ENCODE measurements around the gene SCN1A. TPM values are rescaled to one million over a fixed set of nuclear protein-coding genes. Genes with fewer than 3 reads are reported as not detected.

SCN1A gene
- polyA plus RNA-seq (2012; ENCODE audit: missing spikeins): not detected

- DNase-seq (ENCODE audit: insufficient read length) (no peak), FAIRE-seq (peak; percentile 73)
- TF ChIP-seq TAF1 (IDR thresholded peaks at IDR 0.05; ENCODE audit: borderline replicate concordance, low read depth, low read length): no peak
- no peak for TF ChIP-seq POLR2AphosphoS5 (IDR thresholded peaks at IDR 0.05; ENCODE audit: low read depth, low read length)
- no peak for TF ChIP-seq POLR2A (IDR thresholded peaks at IDR 0.05; ENCODE audit: low read depth, low read length)
These were observed at the start of gene SCN1A for GRCh38 chr2:166127217-166128155. Gene SCN1A (minus strand): TSS chr2:166128020. CDS start chr2:166073621, 54,399 bp downstream.

- no peak for TF ChIP-seq POLR2A (IDR thresholded peaks at IDR 0.05; ENCODE audit: low read depth, low read length)
- TF ChIP-seq POLR2AphosphoS5 (IDR thresholded peaks at IDR 0.05; ENCODE audit: low read depth, low read length): no peak
- no peak for TF ChIP-seq TAF1 (IDR thresholded peaks at IDR 0.05; ENCODE audit: borderline replicate concordance, low read depth, low read length)
- no peak for FAIRE-seq
- no peak for DNase-seq (ENCODE audit: insufficient read length)
These were observed 45.4 kb upstream of the SCN1A start for GRCh38 chr2:166173263-166173662.

DNA sequence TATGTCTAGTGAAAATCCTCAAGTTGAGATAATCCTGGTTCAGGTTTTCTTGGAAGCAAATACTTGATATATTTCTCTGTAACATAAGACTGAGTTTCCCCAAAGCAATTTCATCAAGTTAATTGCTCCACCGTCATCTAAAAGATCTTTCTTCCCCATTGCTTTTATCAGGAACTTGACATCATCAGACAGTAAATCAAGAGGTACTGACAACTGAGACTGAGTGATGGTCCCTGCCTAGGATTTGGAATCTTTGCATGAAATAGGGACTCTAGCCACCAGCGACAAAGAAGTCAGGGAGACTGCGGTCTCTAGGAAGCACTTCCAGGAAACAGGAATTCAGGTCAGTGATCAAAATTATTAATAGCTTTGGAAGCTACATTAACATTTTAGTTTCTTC lies 43.4 kb upstream of the SCN1A start:
- FAIRE-seq: no peak
- no peak for DNase-seq (ENCODE audit: insufficient read length)
- TF ChIP-seq POLR2A (IDR thresholded peaks at IDR 0.05; ENCODE audit: low read depth, low read length) (no peak), TAF1 (IDR thresholded peaks at IDR 0.05; ENCODE audit: borderline replicate concordance, low read depth, low read length) (no peak), POLR2AphosphoS5 (IDR thresholded peaks at IDR 0.05; ENCODE audit: low read depth, low read length) (no peak)

DNA sequence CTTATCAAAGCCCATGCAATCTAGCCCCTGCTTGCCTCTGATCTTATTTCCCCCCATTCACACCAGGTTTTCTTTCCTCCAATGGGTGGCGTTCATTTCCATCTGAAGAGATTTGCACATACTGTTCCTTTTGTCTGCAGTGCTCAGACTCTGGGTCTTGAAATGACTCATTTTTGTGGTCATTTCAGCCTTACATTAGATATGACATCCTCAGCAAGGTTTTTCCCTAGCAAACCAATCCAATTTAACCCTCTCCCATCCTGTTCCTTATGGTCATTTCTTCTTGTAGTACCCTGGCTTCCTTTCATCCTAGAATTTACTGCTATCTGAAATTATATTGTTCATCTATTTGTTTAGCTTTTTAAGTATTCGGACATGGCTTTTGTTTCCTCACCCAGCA lies 42.5 kb upstream of the SCN1A start:
- DNase-seq (ENCODE audit: insufficient read length): no peak
- TF ChIP-seq TAF1 (IDR thresholded peaks at IDR 0.05; ENCODE audit: borderline replicate concordance, low read depth, low read length) (no peak), POLR2AphosphoS5 (IDR thresholded peaks at IDR 0.05; ENCODE audit: low read depth, low read length) (no peak), POLR2A (IDR thresholded peaks at IDR 0.05; ENCODE audit: low read depth, low read length) (no peak)
- no peak for FAIRE-seq

GRCh38 chr2:166167449-166167848 lies 39.6 kb upstream of the SCN1A start:
- no peak for FAIRE-seq
- no peak for TF ChIP-seq POLR2A (IDR thresholded peaks at IDR 0.05; ENCODE audit: low read depth, low read length)
- no peak for TF ChIP-seq POLR2AphosphoS5 (IDR thresholded peaks at IDR 0.05; ENCODE audit: low read depth, low read length)
- no peak for TF ChIP-seq TAF1 (IDR thresholded peaks at IDR 0.05; ENCODE audit: borderline replicate concordance, low read depth, low read length)
- no peak for DNase-seq (ENCODE audit: insufficient read length)

GRCh38 chr2:166163775-166164174 lies 36.0 kb upstream of the SCN1A start:
- TF ChIP-seq TAF1 (IDR thresholded peaks at IDR 0.05; ENCODE audit: borderline replicate concordance, low read depth, low read length): no peak
- no peak for TF ChIP-seq POLR2A (IDR thresholded peaks at IDR 0.05; ENCODE audit: low read depth, low read length)
- no peak for TF ChIP-seq POLR2AphosphoS5 (IDR thresholded peaks at IDR 0.05; ENCODE audit: low read depth, low read length)
- no peak for DNase-seq (ENCODE audit: insufficient read length)
- FAIRE-seq: no peak

DNA sequence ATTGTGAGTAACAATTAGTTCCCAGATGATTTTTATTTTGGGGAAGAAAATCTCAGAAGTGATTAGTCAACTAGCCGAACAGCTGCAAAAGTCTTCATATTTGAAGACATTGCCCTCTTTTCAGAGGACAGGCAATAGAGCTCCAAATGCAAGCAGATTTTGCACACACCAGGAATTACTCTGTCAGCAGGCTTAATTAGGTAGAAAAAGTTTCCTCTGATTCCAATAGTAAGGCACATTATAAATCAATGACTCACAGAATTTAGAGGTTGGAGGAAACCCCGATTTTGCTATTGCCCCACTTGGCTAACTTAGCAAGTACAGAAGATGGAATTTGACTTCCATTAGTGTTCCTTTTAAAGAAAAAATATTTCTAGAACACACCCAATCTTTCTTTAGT lies 30.7 kb upstream of the SCN1A start:
- TF ChIP-seq POLR2A (IDR thresholded peaks at IDR 0.05; ENCODE audit: low read depth, low read length): no peak
- no peak for TF ChIP-seq TAF1 (IDR thresholded peaks at IDR 0.05; ENCODE audit: borderline replicate concordance, low read depth, low read length)
- DNase-seq (ENCODE audit: insufficient read length) (no peak), FAIRE-seq (no peak)

- FAIRE-seq (no peak), DNase-seq (ENCODE audit: insufficient read length) (no peak)
- TF ChIP-seq TAF1 (IDR thresholded peaks at IDR 0.05; ENCODE audit: borderline replicate concordance, low read depth, low read length): no peak
- no peak for TF ChIP-seq POLR2A (IDR thresholded peaks at IDR 0.05; ENCODE audit: low read depth, low read length)
- TF ChIP-seq POLR2AphosphoS5 (IDR thresholded peaks at IDR 0.05; ENCODE audit: low read depth, low read length): no peak
These were observed 29.8 kb upstream of the SCN1A start for GRCh38 chr2:166157578-166157977.

GRCh38 chr2:166156985-166157490 lies 29.2 kb upstream of the SCN1A start:
- DNase-seq (ENCODE audit: insufficient read length): no peak
- TF ChIP-seq POLR2A (IDR thresholded peaks at IDR 0.05; ENCODE audit: low read depth, low read length) (no peak), POLR2AphosphoS5 (IDR thresholded peaks at IDR 0.05; ENCODE audit: low read depth, low read length) (no peak), TAF1 (IDR thresholded peaks at IDR 0.05; ENCODE audit: borderline replicate concordance, low read depth, low read length) (no peak)
- no peak for FAIRE-seq

DNA sequence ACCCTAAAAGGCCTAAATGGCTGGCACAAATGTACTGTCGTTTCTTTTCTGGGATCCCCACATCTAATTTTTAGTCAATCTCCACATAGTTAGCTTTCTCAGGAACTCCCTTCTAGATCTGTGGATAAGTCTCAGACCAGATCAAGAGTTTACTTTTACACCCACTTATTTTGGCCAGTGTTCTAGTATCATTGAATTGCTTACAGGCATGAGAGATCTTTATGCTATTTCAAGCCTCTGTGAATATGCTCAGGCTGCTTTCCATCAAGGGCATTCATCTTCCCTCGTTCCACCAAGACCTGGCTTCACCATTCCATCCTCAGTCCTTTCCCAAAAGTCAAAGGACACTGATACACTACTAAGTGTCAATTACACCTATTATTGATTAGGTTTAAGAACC lies 27.8 kb upstream of the SCN1A start:
- DNase-seq (ENCODE audit: insufficient read length): no peak
- FAIRE-seq: no peak
- TF ChIP-seq POLR2AphosphoS5 (IDR thresholded peaks at IDR 0.05; ENCODE audit: low read depth, low read length) (no peak), TAF1 (IDR thresholded peaks at IDR 0.05; ENCODE audit: borderline replicate concordance, low read depth, low read length) (no peak), POLR2A (IDR thresholded peaks at IDR 0.05; ENCODE audit: low read depth, low read length) (no peak)

GRCh38 chr2:166154685-166155338 lies 27.0 kb upstream of the SCN1A start:
- FAIRE-seq (no peak), DNase-seq (ENCODE audit: insufficient read length) (no peak)
- no peak for TF ChIP-seq TAF1 (IDR thresholded peaks at IDR 0.05; ENCODE audit: borderline replicate concordance, low read depth, low read length)
- no peak for TF ChIP-seq POLR2A (IDR thresholded peaks at IDR 0.05; ENCODE audit: low read depth, low read length)
- no peak for TF ChIP-seq POLR2AphosphoS5 (IDR thresholded peaks at IDR 0.05; ENCODE audit: low read depth, low read length)
